Subcutaneous abdominal adipose tissue (tissue), 5 donors: Measurements from ENCODE around the gene UTS2B.

Source experiments
- H3K27ac ChIP-seq: one replicate; pipeline ENCODE4 v1.7.0; 2013; ENCODE audit warnings: low read depth, mild to moderate bottlenecking, inconsistent platforms, low read length, moderate library complexity
- H3K27me3 ChIP-seq, 5 donors: one replicate each; pipeline ENCODE4 v1.7.0; 2013; ENCODE audit warnings: low read length in 5 of 5, inconsistent platforms in 1 of 5; ENCODE audit not compliant: control insufficient read depth in 5 of 5, insufficient read depth in 4 of 5
- H3K36me3 ChIP-seq, 5 donors: one replicate each; pipeline ENCODE4 v1.7.0; 2013; ENCODE audit warnings: low read length in 5 of 5; ENCODE audit not compliant: control insufficient read depth in 5 of 5, insufficient read depth in 5 of 5
- H3K4me1 ChIP-seq, 5 donors: one replicate each; pipeline ENCODE4 v1.7.0; 2013; ENCODE audit warnings: low read length in 5 of 5, mild to moderate bottlenecking in 3 of 5, moderate library complexity in 1 of 5; ENCODE audit not compliant: control insufficient read depth in 5 of 5, insufficient read depth in 5 of 5
- H3K4me3 ChIP-seq, 5 donors: one replicate each; pipeline ENCODE4 v1.7.0; 2013; ENCODE audit warnings: low read length in 5 of 5, low read depth in 1 of 5
- H3K9ac ChIP-seq, 5 donors: one replicate each; pipeline ENCODE4 v1.7.0; 2013; ENCODE audit warnings: low read length in 5 of 5, mild to moderate bottlenecking in 4 of 5, moderate library complexity in 3 of 5
- H3K9me3 ChIP-seq, 5 donors: one replicate each; pipeline ENCODE4 v1.7.0; 2013; ENCODE audit warnings: low read length in 5 of 5; ENCODE audit not compliant: control insufficient read depth in 5 of 5
- donor health status: healthy.
- donor health status: healthy.
- donor health status: healthy.
- donor health status: healthy.
- donor health status: healthy.

The UTS2B gene

GRCh38 chr3:191329654-191330529 lies at the start of gene UTS2B:
Gene UTS2B (minus strand): TSS chr3:191330526. CDS start chr3:191282189, 48,337 bp downstream.
- H3K9me3 ChIP-seq = no peaks in the 10 kb centered on the region
- H3K4me3 ChIP-seq = peak within 1 kb of the TSS; percentile 81 to 92 (median 91)
- no peaks in the 10 kb centered on the region for H3K36me3 ChIP-seq
- H3K4me1 ChIP-seq = peaks cover 2 to 50% (median 45%) of the 10 kb centered on the region in 5 donors
- peak within 1 kb of the TSS; percentile 98 for H3K27ac ChIP-seq
- no peaks in the 10 kb centered on the region for H3K27me3 ChIP-seq
- H3K9ac ChIP-seq = peak within 1 kb of the TSS; percentile 58 to 97 (median 96)

GRCh38 chr3:191380001-191380400 lies 49.7 kb upstream of the UTS2B start:
- Histone ChIP-seq H3K27ac (peak overlapping the region; percentile 60), H3K4me3 (no peak overlapping the region), H3K27me3 (no peaks in the 10 kb centered on the region), H3K9me3 (no peaks in the 10 kb centered on the region), H3K9ac (no peak overlapping the region), H3K4me1 (peaks cover 0 to 40% (median 35%) of the 10 kb centered on the region in 5 donors), H3K36me3 (peaks cover 29 to 39% (median 38%) of the 10 kb centered on the region in 5 donors)

- Histone ChIP-seq H3K27ac (peak overlapping the region; percentile 60), H3K36me3 (peaks cover 33 to 42% (median 39%) of the 10 kb centered on the region in 5 donors), H3K9me3 (no peaks in the 10 kb centered on the region), H3K27me3 (no peaks in the 10 kb centered on the region), H3K4me3 (no peak overlapping the region), H3K9ac (peak overlapping the region in 1 of 5 donors; percentile 14), H3K4me1 (peaks cover 0 to 40% (median 35%) of the 10 kb centered on the region in 5 donors)
Measured at GRCh38 chr3:191379446-191379845, 49.1 kb upstream of the UTS2B start.

- no peak overlapping the region for H3K4me3 ChIP-seq
- no peak overlapping the region for H3K9ac ChIP-seq
- H3K36me3 ChIP-seq = peaks cover 33 to 42% (median 39%) of the 10 kb centered on the region in 5 donors
- H3K4me1 ChIP-seq = peaks cover 0 to 35% (median 33%) of the 10 kb centered on the region in 5 donors
- H3K9me3 ChIP-seq = no peaks in the 10 kb centered on the region
- peak overlapping the region; percentile 71 for H3K27ac ChIP-seq
- H3K27me3 ChIP-seq = no peaks in the 10 kb centered on the region
Measured at GRCh38 chr3:191378142-191378812, 48.0 kb upstream of the UTS2B start.

GRCh38 chr3:191376516-191377141 lies 46.3 kb upstream of the UTS2B start:
- Histone ChIP-seq H3K9me3 (no peaks in the 10 kb centered on the region), H3K36me3 (peaks cover 24 to 27% (median 26%) of the 10 kb centered on the region in 5 donors), H3K27me3 (no peaks in the 10 kb centered on the region), H3K27ac (peak overlapping the region; percentile 71), H3K4me1 (peaks cover 0 to 29% (median 27%) of the 10 kb centered on the region in 5 donors), H3K9ac (peak overlapping the region in 2 of 5 donors; percentile 6 to 35), H3K4me3 (peak overlapping the region in 2 of 5 donors; percentile 13 to 15)

- no peak overlapping the region for H3K4me3 ChIP-seq
- H3K27ac ChIP-seq = no peak overlapping the region
- H3K9me3 ChIP-seq = no peaks in the 10 kb centered on the region
- H3K9ac ChIP-seq = no peak overlapping the region
- H3K36me3 ChIP-seq = peaks cover 15 to 29% (median 26%) of the 10 kb centered on the region in 5 donors
- peaks cover 0 to 25% (median 19%) of the 10 kb centered on the region in 5 donors for H3K4me1 ChIP-seq
- H3K27me3 ChIP-seq = no peaks in the 10 kb centered on the region
Measured at GRCh38 chr3:191373327-191373726, 43.0 kb upstream of the UTS2B start.

- Histone ChIP-seq H3K9me3 (no peaks in the 10 kb centered on the region), H3K27me3 (no peaks in the 10 kb centered on the region), H3K36me3 (peaks cover 15 to 35% (median 32%) of the 10 kb centered on the region in 5 donors), H3K4me3 (no peak overlapping the region), H3K9ac (no peak overlapping the region), H3K4me1 (peaks cover 0 to 21% (median 12%) of the 10 kb centered on the region in 5 donors), H3K27ac (no peak overlapping the region)
Measured at GRCh38 chr3:191372122-191372521, 41.8 kb upstream of the UTS2B start.

- Histone ChIP-seq H3K4me3 (no peak overlapping the region), H3K9me3 (no peaks in the 10 kb centered on the region), H3K4me1 (peaks cover 0 to 9% (median 5%) of the 10 kb centered on the region in 5 donors), H3K27ac (no peak overlapping the region), H3K27me3 (no peaks in the 10 kb centered on the region), H3K9ac (no peak overlapping the region), H3K36me3 (peaks cover 10 to 40% (median 29%) of the 10 kb centered on the region in 5 donors)
Measured at GRCh38 chr3:191369616-191370010, 39.3 kb upstream of the UTS2B start.

GRCh38 chr3:191368755-191369615 lies 38.7 kb upstream of the UTS2B start:
- peaks cover 14 to 40% (median 29%) of the 10 kb centered on the region in 5 donors for H3K36me3 ChIP-seq
- no peaks in the 10 kb centered on the region for H3K9me3 ChIP-seq
- no peaks in the 10 kb centered on the region for H3K27me3 ChIP-seq
- H3K27ac ChIP-seq = no peak overlapping the region
- H3K4me3 ChIP-seq = no peak overlapping the region
- H3K9ac ChIP-seq = no peak overlapping the region
- peaks cover 0 to 9% (median 5%) of the 10 kb centered on the region in 5 donors for H3K4me1 ChIP-seq
